HepG2 (cell line): ENCODE results near the gene DLX3. TPM values are rescaled to one million over a fixed set of nuclear protein-coding genes. Genes with fewer than 3 reads are reported as not detected.

ENCODE experiments used
- CBFB ChIP-seq: sonication (generic); formaldehyde crosslinking; IDR thresholded peaks from 2 replicates; pipeline ENCODE4 v1.4.0; 2020; ENCODE audit warnings: missing genetic modification reagents
- ERF ChIP-seq: IDR thresholded peaks from 2 replicates; pipeline ENCODE4 v1.6.1; 2018; ENCODE audit warnings: missing biosample characterization, missing genetic modification reagents
- ETV5 ChIP-seq: IDR thresholded peaks from 2 replicates; pipeline ENCODE4 v1.6.1; 2018; ENCODE audit warnings: missing biosample characterization, missing genetic modification reagents, inconsistent platforms, borderline replicate concordance
- IRF9 ChIP-seq: sonication (generic); formaldehyde crosslinking; IDR thresholded peaks from 2 replicates; pipeline ENCODE4 v1.8.0; 2022; ENCODE audit warnings: missing genetic modification reagents, mild to moderate bottlenecking, borderline replicate concordance
- KLF13 ChIP-seq: sonication (generic); formaldehyde crosslinking; IDR thresholded peaks from 2 replicates; pipeline ENCODE4 v1.4.0; 2020; ENCODE audit warnings: mild to moderate bottlenecking, missing genetic modification reagents
- MAFG ChIP-seq: sonication (generic); formaldehyde crosslinking; IDR thresholded peaks from 2 replicates; pipeline ENCODE4 v1.5.1; 2020; ENCODE audit warnings: mild to moderate bottlenecking, missing genetic modification reagents
- MEIS2 ChIP-seq: sonication (generic); formaldehyde crosslinking; IDR thresholded peaks from 2 replicates; pipeline ENCODE4 v1.9.0; 2021; ENCODE audit warnings: mild to moderate bottlenecking, missing genetic modification reagents
- MYC ChIP-seq: sonication (generic); formaldehyde crosslinking; IDR thresholded peaks from 2 replicates; pipeline ENCODE4 v1.9.0; 2021; ENCODE audit warnings: missing genetic modification reagents, borderline replicate concordance
- NBN ChIP-seq: fragments of 450-650 bp; conservative IDR thresholded peaks from 2 replicates; pipeline ENCODE4 v1.6.1; 2017
- NFE2 ChIP-seq: sonication (generic); formaldehyde crosslinking; IDR thresholded peaks from 2 replicates; pipeline ENCODE4 v1.4.0; 2020; ENCODE audit warnings: missing genetic modification reagents
- NFE2L1 ChIP-seq: sonication (generic); formaldehyde crosslinking; IDR thresholded peaks from 2 replicates; pipeline ENCODE4 v1.4.0; 2020; ENCODE audit warnings: missing genetic modification reagents, mild to moderate bottlenecking, borderline replicate concordance
- PAWR ChIP-seq: sonication (generic); formaldehyde crosslinking; IDR thresholded peaks from 2 replicates; pipeline ENCODE4 v1.4.0; 2020; ENCODE audit warnings: missing genetic modification reagents, mild to moderate bottlenecking, borderline replicate concordance
- SKIL ChIP-seq: sonication (generic); formaldehyde crosslinking; IDR thresholded peaks from 2 replicates; pipeline ENCODE4 v1.8.0; 2022; ENCODE audit warnings: missing genetic modification reagents, mild to moderate bottlenecking, moderate library complexity, borderline replicate concordance
- TCF7L2 ChIP-seq: IDR thresholded peaks from 2 replicates; pipeline ENCODE4 v1.6.1; 2011; ENCODE audit warnings: mild to moderate bottlenecking, low read depth, low read length, moderate library complexity
- TOE1 ChIP-seq: sonication (generic); formaldehyde crosslinking; IDR thresholded peaks from 2 replicates; pipeline ENCODE4 v1.4.0; 2020; ENCODE audit warnings: mild to moderate bottlenecking, missing genetic modification reagents
- ZBTB25 ChIP-seq: IDR thresholded peaks from 2 replicates; pipeline ENCODE4 v1.6.1; 2018; ENCODE audit warnings: missing genetic modification reagents
- ZNF138 ChIP-seq: sonication (generic); formaldehyde crosslinking; IDR thresholded peaks from 2 replicates; pipeline ENCODE4 v1.5.0; 2020; ENCODE audit warnings: mild to moderate bottlenecking, low read depth, missing genetic modification reagents
- ZNF180 ChIP-seq: sonication (generic); formaldehyde crosslinking; IDR thresholded peaks from 2 replicates; pipeline ENCODE4 v1.4.0; 2020; ENCODE audit warnings: low read depth, missing genetic modification reagents, borderline replicate concordance
- ZNF446 ChIP-seq: sonication (generic); formaldehyde crosslinking; IDR thresholded peaks from 2 replicates; pipeline ENCODE4 v1.5.0; 2020; ENCODE audit warnings: mild to moderate bottlenecking, missing genetic modification reagents
- ZNF710 ChIP-seq: sonication (generic); formaldehyde crosslinking; IDR thresholded peaks from 2 replicates; pipeline ENCODE4 v1.5.0; 2020; ENCODE audit warnings: mild to moderate bottlenecking, missing genetic modification reagents, borderline replicate concordance
- ZNF784 ChIP-seq: sonication (generic); formaldehyde crosslinking; IDR thresholded peaks from 2 replicates; pipeline ENCODE4 v1.5.1; 2020; ENCODE audit warnings: missing genetic modification reagents, mild to moderate bottlenecking, borderline replicate concordance
- ZNF883 ChIP-seq: sonication (generic); formaldehyde crosslinking; IDR thresholded peaks from 2 replicates; pipeline ENCODE4 v1.5.1; 2020; ENCODE audit warnings: mild to moderate bottlenecking, missing genetic modification reagents; ENCODE audit errors: not compliant biosample characterization
- polyA plus RNA-seq, 8 experiments: library from polyadenylated mRNA; depleted of rRNA in 3 of 8; stranded (reverse) in 7 of 8; unstranded in 1 of 8; fragments of >200 nt; fragmentation: Illumina TruSeq in 4 of 8; extraction: Trizol in 4 of 8; gene quantifications; 2 replicates each; pipeline versions ENCODE4 v1.2.1 to v1.2.3, GENCODE V29; 2011 to 2016; ENCODE audit warnings: low read depth in 4 of 8, missing spikeins in 1 of 8, mixed read lengths in 1 of 8; ENCODE audit not compliant: insufficient read depth in 1 of 8
- total RNA-seq, 5 experiments: library from RNA; depleted of rRNA; stranded (reverse); fragments of >200 nt; fragmentation: Illumina TruSeq; extraction: Trizol; gene quantifications; 2 replicates each; pipeline ENCODE4 v1.2.3, GENCODE V29; 2016; ENCODE audit warnings: low read depth in 1 of 5

The DLX3 gene
- total and polyA plus RNA-seq, 2 of the 13 experiments (the other 11 are each of a cell fraction or from before 2014, with no cell fraction given) = 0.03 TPM; not detected in 1

GRCh38 chr17:49993423-49994060 lies 1.5 kb downstream of the DLX3 start (continued):
- no peak for TF ChIP-seq TOE1 (CRISPR knock-in tag)
- 0 out of 2 replicates have a peak, but pooled peaks have one; percentile 26 for TF ChIP-seq ZNF710 (CRISPR knock-in tag)
- TF ChIP-seq PAWR = no peak
- TF ChIP-seq ZNF883 (CRISPR knock-in tag) = peak; percentile 8
- TF ChIP-seq ZNF446 (CRISPR knock-in tag) = no peak
- TF ChIP-seq ZNF180 (CRISPR knock-in tag) = no peak
- peak; percentile 46; the same call in 1 of the 2 replicates for TF ChIP-seq ETV5 (CRISPR knock-in tag)
- no peak for TF ChIP-seq NBN
- TF ChIP-seq ZBTB25 (CRISPR knock-in tag) = no peak
- TF ChIP-seq TCF7L2 = no peak
- no peak for TF ChIP-seq KLF13 (CRISPR knock-in tag)
- TF ChIP-seq SKIL (CRISPR knock-in tag) = no peak
- no peak for TF ChIP-seq IRF9 (CRISPR knock-in tag)
- TF ChIP-seq MAFG (CRISPR knock-in tag) = no peak
- no peak for TF ChIP-seq NFE2 (CRISPR knock-in tag)
- 0 out of 2 replicates have a peak, but pooled peaks have one; percentile 60 for TF ChIP-seq MEIS2 (CRISPR knock-in tag)
- TF ChIP-seq CBFB (CRISPR knock-in tag) = no peak
- TF ChIP-seq MYC = no peak
- peak; percentile 52; the same call in 1 of the 2 replicates for TF ChIP-seq ZNF784 (CRISPR knock-in tag)
- TF ChIP-seq ERF (CRISPR knock-in tag) = peak; percentile 31; the same call in 1 of the 2 replicates
- no peak; the same call in 1 of the 2 replicates for TF ChIP-seq ZNF138 (CRISPR knock-in tag)
- TF ChIP-seq NFE2L1 (CRISPR knock-in tag) = no peak
